ENCODE data around the gene RTTN. TPM values are rescaled to one million over a fixed set of nuclear protein-coding genes. Genes with fewer than 3 reads are reported as not detected.

RTTN gene
- total and polyA plus RNA-seq, 4 donors: 1.1 to 14.3 (median 8.8) TPM

DNA sequence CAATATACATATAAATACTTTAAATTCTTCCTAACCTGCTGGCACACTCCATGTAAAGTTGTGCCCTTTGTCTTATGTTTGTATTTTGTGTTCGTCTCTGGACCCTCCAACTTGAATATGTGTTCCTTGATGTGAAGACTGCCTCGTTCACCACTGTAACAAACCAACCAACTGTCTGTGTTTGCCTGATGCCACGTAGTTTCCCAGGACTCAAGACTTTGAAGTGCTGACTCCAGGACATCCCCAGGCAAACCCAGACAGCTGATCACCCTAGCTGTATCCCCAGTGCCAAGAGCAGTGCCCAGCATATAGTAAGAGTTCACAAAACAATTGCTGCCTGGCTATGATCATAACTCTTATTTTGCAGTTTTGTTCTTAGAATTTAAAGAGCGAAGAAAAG is 242.3 kb downstream of the RTTN start:
- no peaks in the 10 kb centered on the region for H3K9me3 ChIP-seq (ENCODE audit: control insufficient read depth in 4 of 4, low read length in 3 of 4)
- no peak overlapping the region for H3K9ac ChIP-seq (ENCODE audit: low read depth in 1 of 2, low read length in 2 of 2)
- no peak for DNase-seq (ENCODE audit: low spot score)
- H3K27me3 ChIP-seq (ENCODE audit: control insufficient read depth in 4 of 4, insufficient read depth in 4 of 4, low read length in 3 of 4): no peaks in the 10 kb centered on the region
- H3K36me3 ChIP-seq (ENCODE audit: control insufficient read depth in 4 of 4, insufficient read depth in 3 of 4, low read depth in 1 of 4, low read length in 3 of 4): no peaks in the 10 kb centered on the region
- H3K4me1 ChIP-seq (ENCODE audit: control insufficient read depth in 4 of 4, insufficient read depth in 4 of 4, low read length in 3 of 4): no peaks in the 10 kb centered on the region
- H3K27ac ChIP-seq (ENCODE audit: low read depth in 1 of 2, low read length in 2 of 2): no peak overlapping the region
- H3K4me3 ChIP-seq (ENCODE audit: low read depth in 1 of 3, low read length in 3 of 3): no peak overlapping the region
- 97% methylated on average over 4 of the region's 4 CpGs for WGBS
- TF ChIP-seq NR2F2 (IDR thresholded peaks at IDR 0.05): no peak

DNA sequence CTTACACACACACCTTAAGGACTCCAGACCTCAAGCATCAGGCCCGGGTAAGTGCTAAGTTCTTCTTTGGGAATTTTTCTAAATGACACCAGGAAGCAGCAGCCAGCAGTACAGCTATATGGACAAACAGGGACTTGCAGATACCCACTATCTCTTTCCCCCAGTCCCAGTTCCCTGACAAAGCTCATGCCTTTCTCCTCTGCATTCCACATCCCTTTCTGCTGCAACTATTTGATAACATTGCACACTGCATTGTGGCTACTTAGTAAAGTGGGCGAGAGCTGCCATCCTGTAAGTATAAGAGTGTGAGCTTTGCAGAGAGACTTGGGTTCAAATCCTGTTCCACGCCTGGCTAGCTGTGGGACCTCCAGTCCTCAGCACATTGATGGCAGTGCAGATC is 243.8 kb downstream of the RTTN start:
- TF ChIP-seq NR2F2 (IDR thresholded peaks at IDR 0.05) (no peak), RXRA (IDR thresholded peaks at IDR 0.05) (no peak), EGR1 (IDR thresholded peaks at IDR 0.05; ENCODE audit: low read depth in 2 of 2) (no peak)
- TF ChIP-seq, protein P1, sequence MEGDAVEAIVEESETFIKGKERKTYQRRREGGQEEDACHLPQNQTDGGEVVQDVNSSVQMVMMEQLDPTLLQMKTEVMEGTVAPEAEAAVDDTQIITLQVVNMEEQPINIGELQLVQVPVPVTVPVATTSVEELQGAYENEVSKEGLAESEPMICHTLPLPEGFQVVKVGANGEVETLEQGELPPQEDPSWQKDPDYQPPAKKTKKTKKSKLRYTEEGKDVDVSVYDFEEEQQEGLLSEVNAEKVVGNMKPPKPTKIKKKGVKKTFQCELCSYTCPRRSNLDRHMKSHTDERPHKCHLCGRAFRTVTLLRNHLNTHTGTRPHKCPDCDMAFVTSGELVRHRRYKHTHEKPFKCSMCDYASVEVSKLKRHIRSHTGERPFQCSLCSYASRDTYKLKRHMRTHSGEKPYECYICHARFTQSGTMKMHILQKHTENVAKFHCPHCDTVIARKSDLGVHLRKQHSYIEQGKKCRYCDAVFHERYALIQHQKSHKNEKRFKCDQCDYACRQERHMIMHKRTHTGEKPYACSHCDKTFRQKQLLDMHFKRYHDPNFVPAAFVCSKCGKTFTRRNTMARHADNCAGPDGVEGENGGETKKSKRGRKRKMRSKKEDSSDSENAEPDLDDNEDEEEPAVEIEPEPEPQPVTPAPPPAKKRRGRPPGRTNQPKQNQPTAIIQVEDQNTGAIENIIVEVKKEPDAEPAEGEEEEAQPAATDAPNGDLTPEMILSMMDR (IDR thresholded peaks at IDR 0.05; ENCODE audit: low read depth, low read length, missing input control): no peak
- TF ChIP-seq, protein P2, sequence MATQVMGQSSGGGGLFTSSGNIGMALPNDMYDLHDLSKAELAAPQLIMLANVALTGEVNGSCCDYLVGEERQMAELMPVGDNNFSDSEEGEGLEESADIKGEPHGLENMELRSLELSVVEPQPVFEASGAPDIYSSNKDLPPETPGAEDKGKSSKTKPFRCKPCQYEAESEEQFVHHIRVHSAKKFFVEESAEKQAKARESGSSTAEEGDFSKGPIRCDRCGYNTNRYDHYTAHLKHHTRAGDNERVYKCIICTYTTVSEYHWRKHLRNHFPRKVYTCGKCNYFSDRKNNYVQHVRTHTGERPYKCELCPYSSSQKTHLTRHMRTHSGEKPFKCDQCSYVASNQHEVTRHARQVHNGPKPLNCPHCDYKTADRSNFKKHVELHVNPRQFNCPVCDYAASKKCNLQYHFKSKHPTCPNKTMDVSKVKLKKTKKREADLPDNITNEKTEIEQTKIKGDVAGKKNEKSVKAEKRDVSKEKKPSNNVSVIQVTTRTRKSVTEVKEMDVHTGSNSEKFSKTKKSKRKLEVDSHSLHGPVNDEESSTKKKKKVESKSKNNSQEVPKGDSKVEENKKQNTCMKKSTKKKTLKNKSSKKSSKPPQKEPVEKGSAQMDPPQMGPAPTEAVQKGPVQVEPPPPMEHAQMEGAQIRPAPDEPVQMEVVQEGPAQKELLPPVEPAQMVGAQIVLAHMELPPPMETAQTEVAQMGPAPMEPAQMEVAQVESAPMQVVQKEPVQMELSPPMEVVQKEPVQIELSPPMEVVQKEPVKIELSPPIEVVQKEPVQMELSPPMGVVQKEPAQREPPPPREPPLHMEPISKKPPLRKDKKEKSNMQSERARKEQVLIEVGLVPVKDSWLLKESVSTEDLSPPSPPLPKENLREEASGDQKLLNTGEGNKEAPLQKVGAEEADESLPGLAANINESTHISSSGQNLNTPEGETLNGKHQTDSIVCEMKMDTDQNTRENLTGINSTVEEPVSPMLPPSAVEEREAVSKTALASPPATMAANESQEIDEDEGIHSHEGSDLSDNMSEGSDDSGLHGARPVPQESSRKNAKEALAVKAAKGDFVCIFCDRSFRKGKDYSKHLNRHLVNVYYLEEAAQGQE (IDR thresholded peaks at IDR 0.05): no peak
- H3K4me3 ChIP-seq (ENCODE audit: low read depth in 1 of 3, low read length in 3 of 3): no peak overlapping the region

DNA sequence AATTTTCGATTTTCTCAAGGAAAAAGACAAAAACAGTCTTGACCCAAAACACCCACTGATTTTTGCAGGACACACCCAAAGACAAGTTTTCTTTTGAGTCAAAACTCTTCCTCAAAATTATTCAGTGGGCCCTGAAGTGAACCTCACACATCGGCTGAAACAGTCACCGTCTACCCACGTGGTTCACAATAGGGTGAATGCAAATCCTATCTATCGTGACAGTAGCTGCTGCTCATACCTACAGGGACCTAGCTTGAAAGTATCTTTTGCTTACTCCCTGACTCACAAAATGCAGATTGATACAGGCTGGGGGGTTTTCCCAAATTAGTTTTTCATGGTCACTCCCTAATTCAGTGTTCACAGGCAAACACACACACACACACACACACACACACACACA is 247.1 kb downstream of the RTTN start:
- Histone ChIP-seq H3K27ac (ENCODE audit: low read depth in 1 of 2, low read length in 2 of 2) (no peak overlapping the region), H3K9me3 (ENCODE audit: control insufficient read depth in 4 of 4, low read length in 3 of 4) (no peaks in the 10 kb centered on the region), H3K4me1 (ENCODE audit: control insufficient read depth in 4 of 4, insufficient read depth in 4 of 4, low read length in 3 of 4) (no peaks in the 10 kb centered on the region), H3K36me3 (ENCODE audit: control insufficient read depth in 4 of 4, insufficient read depth in 3 of 4, low read depth in 1 of 4, low read length in 3 of 4) (no peaks in the 10 kb centered on the region), H3K4me3 (ENCODE audit: low read depth in 1 of 3, low read length in 3 of 3) (no peak overlapping the region), H3K27me3 (ENCODE audit: control insufficient read depth in 4 of 4, insufficient read depth in 4 of 4, low read length in 3 of 4) (no peaks in the 10 kb centered on the region), H3K9ac (ENCODE audit: low read depth in 1 of 2, low read length in 2 of 2) (no peak overlapping the region)
- no peak for DNase-seq (ENCODE audit: low spot score)
- WGBS: 92% methylated on average over 5 of the region's 5 CpGs
- TF ChIP-seq NR2F2 (IDR thresholded peaks at IDR 0.05): no peak
- no peak for TF ChIP-seq TAF1 (conservative IDR thresholded peaks at IDR 0.05)
- TF ChIP-seq EGR1 (IDR thresholded peaks at IDR 0.05; ENCODE audit: low read depth in 2 of 2): no peak
- TF ChIP-seq JUND (IDR thresholded peaks at IDR 0.05): no peak
- TF ChIP-seq FOXA2 (IDR thresholded peaks at IDR 0.05): no peak
- no peak for TF ChIP-seq SP1 (IDR thresholded peaks at IDR 0.05)
- TF ChIP-seq, protein P2 (IDR thresholded peaks at IDR 0.05): no peak
- TF ChIP-seq FOXA1 (IDR thresholded peaks at IDR 0.05): no peak
- TF ChIP-seq YY1 (IDR thresholded peaks at IDR 0.05): no peak
- no peak for TF ChIP-seq RAD21 (IDR thresholded peaks at IDR 0.05)
- TF ChIP-seq, protein P3, sequence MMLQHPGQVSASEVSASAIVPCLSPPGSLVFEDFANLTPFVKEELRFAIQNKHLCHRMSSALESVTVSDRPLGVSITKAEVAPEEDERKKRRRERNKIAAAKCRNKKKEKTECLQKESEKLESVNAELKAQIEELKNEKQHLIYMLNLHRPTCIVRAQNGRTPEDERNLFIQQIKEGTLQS (IDR thresholded peaks at IDR 0.05): no peak
- TF ChIP-seq HNF4G (IDR thresholded peaks at IDR 0.05): no peak
- TF ChIP-seq, protein P1 (IDR thresholded peaks at IDR 0.05; ENCODE audit: low read depth, low read length, missing input control): no peak
- TF ChIP-seq RXRA (IDR thresholded peaks at IDR 0.05): no peak
- TF ChIP-seq GABPA (IDR thresholded peaks at IDR 0.05 in 1 of 2, conservative IDR thresholded peaks at IDR 0.05 in 1 of 2): no peak
- TF ChIP-seq HNF4A (conservative IDR thresholded peaks at IDR 0.05): no peak

More for the DNA sequence above, 243.8 kb downstream of the RTTN start:
- 91% methylated on average over 3 of the region's 3 CpGs for WGBS
- Histone ChIP-seq H3K27me3 (ENCODE audit: control insufficient read depth in 4 of 4, insufficient read depth in 4 of 4, low read length in 3 of 4) (no peaks in the 10 kb centered on the region), H3K9me3 (ENCODE audit: control insufficient read depth in 4 of 4, low read length in 3 of 4) (no peaks in the 10 kb centered on the region), H3K4me1 (ENCODE audit: control insufficient read depth in 4 of 4, insufficient read depth in 4 of 4, low read length in 3 of 4) (no peaks in the 10 kb centered on the region), H3K36me3 (ENCODE audit: control insufficient read depth in 4 of 4, insufficient read depth in 3 of 4, low read depth in 1 of 4, low read length in 3 of 4) (no peaks in the 10 kb centered on the region), H3K27ac (ENCODE audit: low read depth in 1 of 2, low read length in 2 of 2) (no peak overlapping the region), H3K9ac (ENCODE audit: low read depth in 1 of 2, low read length in 2 of 2) (no peak overlapping the region)
- no peak for DNase-seq (ENCODE audit: low spot score)
